Mucosa of rectum (tissue), 2 donors: ENCODE data around the gene ABHD17B.
A peak's percentile ranks its signal among the peaks of the same experiment; 100 is the strongest.
"Not testable (repeated sequence)": the region's sequence is repeated elsewhere in the genome, so short reads cannot be mapped to it uniquely, and the experiment has no call there.

ENCODE experiments used
- H3K27ac ChIP-seq, 2 donors: one replicate each; pipeline ENCODE4 v1.7.0; 2013; ENCODE audit warnings: inconsistent platforms in 2 of 2, low read depth in 2 of 2, low read length in 2 of 2
- H3K27me3 ChIP-seq, 2 donors: one replicate each; pipeline ENCODE4 v1.7.0; 2013; ENCODE audit warnings: low read length in 2 of 2; ENCODE audit not compliant: control insufficient read depth in 2 of 2, insufficient read depth in 2 of 2
- H3K36me3 ChIP-seq, 2 donors: one replicate each; pipeline ENCODE4 v1.7.0; 2013; ENCODE audit warnings: low read length in 2 of 2; ENCODE audit not compliant: control insufficient read depth in 2 of 2, insufficient read depth in 2 of 2
- H3K4me1 ChIP-seq, 2 donors: one replicate each; pipeline ENCODE4 v1.7.0; 2013; ENCODE audit warnings: low read length in 2 of 2, mild to moderate bottlenecking in 1 of 2; ENCODE audit not compliant: control insufficient read depth in 2 of 2, insufficient read depth in 2 of 2
- H3K4me3 ChIP-seq, 2 donors: one replicate each; pipeline ENCODE4 v1.7.0; 2013; ENCODE audit warnings: low read length in 2 of 2
- H3K9ac ChIP-seq, 2 donors: one replicate each; pipeline ENCODE4 v1.7.0; 2013; ENCODE audit warnings: low read length in 2 of 2, low read depth in 1 of 2, mild to moderate bottlenecking in 1 of 2
- H3K9me3 ChIP-seq, 2 donors: one replicate each; pipeline ENCODE4 v1.7.0; 2013; ENCODE audit warnings: low read length in 2 of 2; ENCODE audit not compliant: control insufficient read depth in 2 of 2
- donor health status: healthy.
- donor health status: Normal muscosa, but diverticular disease.

Gene ABHD17B

GRCh38 chr9:71916834-71917534 is 6.0 kb upstream of the ABHD17B start:
- H3K27me3 ChIP-seq: no peaks in the 10 kb centered on the region
- H3K4me3 ChIP-seq: no peak overlapping the region
- no peaks in the 10 kb centered on the region for H3K36me3 ChIP-seq
- H3K27ac ChIP-seq: peak overlapping the region; percentile 32 to 48
- H3K9me3 ChIP-seq: no peaks in the 10 kb centered on the region
- peaks cover 9 to 11% of the 10 kb centered on the region in 2 donors for H3K4me1 ChIP-seq
- H3K9ac ChIP-seq: no peak overlapping the region

- Histone ChIP-seq H3K9me3 (no peaks in the 10 kb centered on the region), H3K36me3 (no peaks in the 10 kb centered on the region), H3K4me1 (peaks cover 9 to 12% of the 10 kb centered on the region in 2 donors), H3K27ac (no peak overlapping the region), H3K27me3 (no peaks in the 10 kb centered on the region), H3K4me3 (no peak overlapping the region), H3K9ac (no peak overlapping the region)
These were observed 4.5 kb upstream of the ABHD17B start for GRCh38 chr9:71915495-71915894.

- peak overlapping the region; percentile 73 to 82 for H3K4me3 ChIP-seq
- peak overlapping the region; percentile 66 to 69 for H3K9ac ChIP-seq
- H3K4me1 ChIP-seq: peaks cover 19 to 21% of the 10 kb centered on the region in 2 donors
- no peaks in the 10 kb centered on the region for H3K9me3 ChIP-seq
- H3K36me3 ChIP-seq: no peaks in the 10 kb centered on the region
- H3K27ac ChIP-seq: peak overlapping the region; percentile 82 to 97
- no peaks in the 10 kb centered on the region for H3K27me3 ChIP-seq
These were observed 929 bp upstream of the ABHD17B start for GRCh38 chr9:71911908-71912335.

DNA sequence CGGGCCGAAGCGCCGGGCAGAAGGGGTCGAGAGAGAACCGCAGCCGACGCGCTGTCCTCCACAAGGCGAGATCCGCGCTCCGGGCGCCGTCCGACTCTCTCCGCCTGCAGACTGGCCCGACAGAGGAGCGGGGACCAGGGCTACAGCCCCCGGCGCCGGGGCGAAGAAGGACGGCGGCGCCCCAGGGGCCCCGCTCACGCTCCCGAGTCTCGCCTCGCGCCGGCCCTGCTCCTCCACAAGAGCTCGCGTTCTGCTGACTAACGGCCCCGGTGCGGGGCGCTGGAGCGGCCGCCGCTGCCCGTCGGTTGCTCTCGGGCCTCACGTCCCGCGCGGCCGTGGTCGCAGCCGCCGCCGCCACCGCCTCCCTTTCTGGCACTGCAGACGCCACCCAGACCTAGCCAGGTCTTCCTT is 338 bp downstream of the ABHD17B start:
- Histone ChIP-seq H3K4me1 (peaks cover 19 to 21% of the 10 kb centered on the region in 2 donors), H3K27me3 (no peaks in the 10 kb centered on the region), H3K4me3 (peak overlapping the region; percentile 73 to 82)

DNA sequence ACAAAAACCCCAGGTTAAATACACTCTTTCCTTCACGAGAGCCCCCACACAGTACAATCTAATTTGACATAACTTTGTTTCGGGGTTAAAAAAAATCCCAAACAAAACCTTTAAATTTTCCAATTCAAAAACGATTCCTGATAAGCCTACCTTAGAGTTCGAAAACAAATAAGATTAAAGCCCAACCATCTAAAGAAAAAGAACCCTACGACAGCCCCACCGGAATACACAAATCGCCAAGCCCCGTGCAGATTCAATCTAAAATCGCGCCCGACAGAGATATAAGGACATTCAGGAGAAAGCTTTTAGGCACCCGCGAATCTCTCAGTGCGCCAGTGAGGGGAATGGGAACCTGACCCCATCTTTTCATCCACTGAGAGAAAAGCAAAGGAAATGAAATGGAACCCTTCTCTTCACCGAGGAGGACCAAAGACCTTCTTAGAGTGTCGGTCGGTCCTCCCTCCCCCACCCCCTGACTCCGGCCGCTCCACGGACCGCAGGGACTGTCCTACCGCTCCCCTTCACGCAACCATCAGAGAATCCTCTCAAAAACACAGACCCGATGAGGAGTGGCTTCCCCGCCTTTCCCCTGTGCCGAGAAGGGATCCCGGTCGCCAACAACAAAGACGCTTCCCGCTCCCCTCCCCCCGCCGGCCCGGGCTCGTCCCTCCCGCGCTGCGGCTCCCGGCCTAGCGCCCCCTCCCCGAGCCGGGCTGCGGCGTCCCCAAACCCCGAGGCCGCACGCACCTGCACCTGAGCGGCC is 925 bp downstream of the ABHD17B start:
- no peaks in the 10 kb centered on the region for H3K36me3 ChIP-seq
- peak overlapping the region; percentile 93 to 98 for H3K9ac ChIP-seq
- peak overlapping the region; percentile 73 to 82 for H3K4me3 ChIP-seq
- peaks cover 19 to 21% of the 10 kb centered on the region in 2 donors for H3K4me1 ChIP-seq
- peak overlapping the region; percentile 97 to 98 for H3K27ac ChIP-seq
- no peaks in the 10 kb centered on the region for H3K27me3 ChIP-seq
- H3K9me3 ChIP-seq: no peaks in the 10 kb centered on the region

More for the DNA sequence above, 338 bp downstream of the ABHD17B start:
- Histone ChIP-seq H3K9ac (peak overlapping the region; percentile 93 to 98), H3K27ac (peak overlapping the region; percentile 97 to 98), H3K9me3 (no peaks in the 10 kb centered on the region), H3K36me3 (no peaks in the 10 kb centered on the region)

GRCh38 chr9:71908825-71909224 is 2.2 kb downstream of the ABHD17B start:
- H3K4me1 ChIP-seq: peaks cover 19 to 21% of the 10 kb centered on the region in 2 donors
- no peak overlapping the region for H3K27ac ChIP-seq
- H3K9me3 ChIP-seq: no peaks in the 10 kb centered on the region
- H3K9ac ChIP-seq: peak overlapping the region; percentile 31 to 41
- H3K27me3 ChIP-seq: no peaks in the 10 kb centered on the region
- no peaks in the 10 kb centered on the region for H3K36me3 ChIP-seq
- peak overlapping the region; percentile 73 to 82 for H3K4me3 ChIP-seq

DNA sequence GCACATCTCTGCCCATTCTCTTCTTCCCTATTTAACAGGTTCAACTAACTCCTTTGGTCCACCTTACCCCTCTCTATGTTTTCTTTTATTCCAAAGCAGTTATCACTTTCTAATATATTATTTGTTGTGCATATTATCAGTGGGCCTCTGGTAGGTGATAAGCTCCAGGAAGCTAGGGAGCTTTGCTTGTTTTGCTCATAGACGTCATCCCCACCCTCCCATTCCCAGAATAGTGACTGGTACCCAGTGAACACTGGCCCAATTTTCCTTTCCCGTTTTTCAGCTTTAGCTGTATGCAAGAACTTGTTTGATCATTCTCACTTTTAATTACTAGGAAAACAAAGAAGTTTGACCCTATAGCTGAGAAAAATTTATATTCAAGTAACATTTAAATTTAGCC is 6.9 kb downstream of the ABHD17B start:
- H3K4me1 ChIP-seq: peaks cover 7% of the 10 kb centered on the region in 2 donors
- no peaks in the 10 kb centered on the region for H3K36me3 ChIP-seq
- H3K9ac ChIP-seq: no peak overlapping the region
- H3K9me3 ChIP-seq: no peaks in the 10 kb centered on the region
- no peak overlapping the region for H3K4me3 ChIP-seq
- H3K27ac ChIP-seq: no peak overlapping the region
- H3K27me3 ChIP-seq: no peaks in the 10 kb centered on the region

DNA sequence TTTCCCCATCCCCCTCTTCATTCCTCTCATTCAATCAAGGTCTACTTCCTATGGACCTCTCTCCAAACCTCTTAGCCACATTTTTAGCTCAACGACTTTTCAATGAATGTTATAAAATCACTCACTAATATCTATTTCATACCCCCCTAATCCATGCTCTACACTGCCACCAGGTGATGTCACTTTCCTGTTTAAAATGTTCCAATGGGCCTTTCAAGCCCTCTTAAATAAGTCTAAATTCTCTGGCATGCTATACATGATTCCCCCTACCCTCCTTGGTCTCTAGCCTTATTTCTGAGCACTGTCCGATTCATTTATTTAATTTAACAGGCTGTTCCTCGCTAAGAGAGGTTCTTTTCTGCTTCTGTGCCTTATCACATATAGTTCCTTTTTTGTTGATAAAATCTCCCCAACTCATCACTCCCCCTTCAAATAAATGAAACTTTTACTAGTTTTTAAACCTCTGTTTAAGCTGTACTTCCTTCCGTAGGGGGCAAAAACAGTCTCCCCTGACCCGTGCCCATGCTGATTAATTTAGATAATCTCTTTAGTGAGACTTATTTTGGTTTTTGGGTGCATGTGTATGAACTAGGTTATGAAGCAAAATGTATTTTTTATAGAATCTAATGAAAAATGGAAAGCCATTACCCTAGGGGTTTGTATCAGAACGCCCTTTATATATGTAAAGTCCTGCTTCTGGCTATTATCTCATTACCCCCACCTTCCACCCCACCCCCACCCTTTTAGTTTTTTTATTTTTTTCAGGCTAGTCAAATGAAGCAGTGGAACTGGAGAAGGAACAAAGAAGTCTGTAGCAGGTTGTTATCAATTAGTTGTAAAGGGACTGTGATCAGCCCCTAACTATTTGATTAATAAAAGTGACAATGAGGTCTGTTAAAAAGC is 9.0 kb downstream of the ABHD17B start:
- Histone ChIP-seq H3K9me3 (no peaks in the 10 kb centered on the region), H3K4me3 (no peak overlapping the region), H3K27ac (no peak overlapping the region), H3K9ac (no peak overlapping the region), H3K36me3 (no peaks in the 10 kb centered on the region), H3K4me1 (peaks cover 0 to 2% of the 10 kb centered on the region in 2 donors), H3K27me3 (no peaks in the 10 kb centered on the region)

DNA sequence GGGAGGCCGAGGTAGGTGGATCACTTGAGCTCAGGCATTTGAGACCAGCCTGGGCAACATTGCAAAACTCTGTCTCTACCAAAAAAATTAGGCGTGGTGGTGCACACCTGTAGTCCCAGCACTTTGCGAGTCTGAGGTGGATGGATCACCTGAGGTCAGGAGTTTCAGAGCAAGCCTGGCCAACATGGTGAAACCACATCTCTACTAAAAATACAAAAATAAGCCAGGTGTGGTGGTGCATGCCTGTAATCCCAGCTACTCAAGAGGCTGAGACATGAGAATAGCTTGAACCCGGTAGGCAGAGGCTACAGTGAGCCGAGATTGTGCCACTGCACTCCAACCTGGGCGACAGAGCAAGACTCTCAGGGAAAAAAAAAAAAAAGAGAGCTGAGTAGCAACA is 12.2 kb downstream of the ABHD17B start:
- not testable (repeated sequence) for H3K27me3 ChIP-seq, H3K4me3 ChIP-seq, H3K4me1 ChIP-seq, H3K27ac ChIP-seq, H3K9me3 ChIP-seq, H3K36me3 ChIP-seq, H3K9ac ChIP-seq
